Central memory CD4-positive, alpha-beta T cell (primary cell): Measurements from ENCODE around the gene PRKAG2.
"Not testable (repeated sequence)": the region's sequence is repeated elsewhere in the genome, so short reads cannot be mapped to it uniquely, and the experiment has no call there.

Source experiments
- DNase-seq: peaks from one replicate; pipeline ENCODE4 v3.0.0; 2022

Gene PRKAG2

GRCh38 chr7:151832656-151833055 is 44.3 kb downstream of the PRKAG2 start:
- no peak for DNase-seq

GRCh38 chr7:151832138-151832537 is 44.8 kb downstream of the PRKAG2 start:
- DNase-seq, result no peak

- DNase-seq, result no peak
Measured at GRCh38 chr7:151831606-151832005, 45.3 kb downstream of the PRKAG2 start.

GRCh38 chr7:151830121-151830830 is 46.6 kb downstream of the PRKAG2 start:
- no peak for DNase-seq

- no peak for DNase-seq
Measured at GRCh38 chr7:151829707-151830106, 47.2 kb downstream of the PRKAG2 start.

- DNase-seq, result no peak
Measured at GRCh38 chr7:151827620-151828019, 49.3 kb downstream of the PRKAG2 start.

GRCh38 chr7:151826316-151826715 is 50.6 kb downstream of the PRKAG2 start:
- DNase-seq, result not testable (repeated sequence)

- DNase-seq, result no peak
Measured at GRCh38 chr7:151825721-151826120, 51.2 kb downstream of the PRKAG2 start.

- no peak for DNase-seq
Measured at GRCh38 chr7:151824373-151824933, 52.5 kb downstream of the PRKAG2 start.

GRCh38 chr7:151823566-151824372 is 53.1 kb downstream of the PRKAG2 start:
- DNase-seq, result no peak

GRCh38 chr7:151822541-151823181 is 54.3 kb downstream of the PRKAG2 start:
- no peak for DNase-seq

- DNase-seq, result no peak
Measured at GRCh38 chr7:151821806-151822540, 54.9 kb downstream of the PRKAG2 start.

GRCh38 chr7:151821226-151821625 is 55.7 kb downstream of the PRKAG2 start:
- no peak for DNase-seq

GRCh38 chr7:151820491-151821105 is 56.3 kb downstream of the PRKAG2 start:
- DNase-seq, result no peak

- no peak for DNase-seq
Measured at GRCh38 chr7:151819866-151820265, 57.0 kb downstream of the PRKAG2 start.

- no peak for DNase-seq
Measured at GRCh38 chr7:151818674-151819519, 58.0 kb downstream of the PRKAG2 start.

- DNase-seq, result no peak
Measured at GRCh38 chr7:151817981-151818673, 58.8 kb downstream of the PRKAG2 start.

- no peak for DNase-seq
Measured at GRCh38 chr7:151817315-151817690, 59.6 kb downstream of the PRKAG2 start.

GRCh38 chr7:151816562-151817314 is 60.2 kb downstream of the PRKAG2 start:
- no peak for DNase-seq

- DNase-seq, result no peak
Measured at GRCh38 chr7:151815419-151815818, 61.5 kb downstream of the PRKAG2 start.
